KMS-11 (cell line): ENCODE data around the gene FOCAD.
"Not testable (repeated sequence)": the region's sequence is repeated elsewhere in the genome, so short reads cannot be mapped to it uniquely, and the experiment has no call there.

Source experiments
- H2AFZ ChIP-seq: fragments of 200-600 bp; sonication (generic); 2 replicates; pipeline ENCODE4 v1.6.1; 2016; ENCODE audit warnings: antibody characterized with exemption, mixed run types, low read depth
- H3K27ac ChIP-seq: fragments of 200-600 bp; sonication (generic); 2 replicates; pipeline ENCODE4 v1.6.1; 2016; ENCODE audit warnings: mild to moderate bottlenecking, mixed run types
- H3K27me3 ChIP-seq: fragments of 200-600 bp; sonication (generic); 2 replicates; pipeline ENCODE4 v1.6.1; 2017; ENCODE audit warnings: mild to moderate bottlenecking, low read depth, mixed run types, moderate library complexity; ENCODE audit not compliant: insufficient read depth
- H3K36me3 ChIP-seq: fragments of 200-600 bp; sonication (generic); 2 replicates; pipeline ENCODE4 v1.6.1; 2017; ENCODE audit warnings: mild to moderate bottlenecking, mixed run types; ENCODE audit not compliant: insufficient read depth
- H3K4me1 ChIP-seq: fragments of 200-600 bp; sonication (generic); 2 replicates; pipeline ENCODE4 v1.6.1; 2016; ENCODE audit warnings: mild to moderate bottlenecking, low read depth, mixed run types; ENCODE audit not compliant: poor library complexity, severe bottlenecking
- H3K4me2 ChIP-seq: fragments of 200-600 bp; sonication (generic); 2 replicates; pipeline ENCODE4 v1.7.0; 2016; ENCODE audit warnings: mild to moderate bottlenecking, mixed run types
- H3K4me3 ChIP-seq: fragments of 200-600 bp; sonication (generic); IDR thresholded peaks from 2 replicates; pipeline ENCODE4 v1.6.1; 2017; ENCODE audit warnings: low read depth, low read length, mixed read lengths; ENCODE audit not compliant: insufficient read depth
- H3K79me2 ChIP-seq: fragments of 200-600 bp; sonication (generic); 2 replicates; pipeline ENCODE4 v1.6.1; 2016; ENCODE audit warnings: low read depth, mixed run types; ENCODE audit not compliant: insufficient read depth
- H3K9ac ChIP-seq: fragments of 200-600 bp; sonication (generic); 2 replicates; pipeline ENCODE4 v1.6.1; 2016; ENCODE audit warnings: mild to moderate bottlenecking, mixed run types
- H4K20me1 ChIP-seq: fragments of 200-600 bp; sonication (generic); 2 replicates; pipeline ENCODE4 v1.6.1; 2016; ENCODE audit warnings: mild to moderate bottlenecking, mixed run types; ENCODE audit not compliant: insufficient read depth
- CTCF ChIP-seq: fragments of 200-600 bp; sonication (generic); conservative IDR thresholded peaks from 2 replicates; pipeline ENCODE4 v1.6.1; 2017; ENCODE audit warnings: low read depth, mild to moderate bottlenecking, antibody characterized with exemption, low read length, moderate library complexity, mixed read lengths

FOCAD gene

GRCh38 chr9:20664501-20664900 is 19.6 kb upstream of the FOCAD start:
- Histone ChIP-seq H3K9ac (no peak overlapping the region), H3K27me3 (no peaks in the 10 kb centered on the region), H2AFZ (no peak overlapping the region), H3K27ac (no peak overlapping the region), H3K4me3 (no peak overlapping the region), H3K4me1 (peaks cover 28% of the 10 kb centered on the region), H4K20me1 (no peaks in the 10 kb centered on the region), H3K36me3 (no peaks in the 10 kb centered on the region), H3K4me2 (no peak overlapping the region), H3K79me2 (peaks cover 52% of the 10 kb centered on the region)
- no peak for TF ChIP-seq CTCF

DNA sequence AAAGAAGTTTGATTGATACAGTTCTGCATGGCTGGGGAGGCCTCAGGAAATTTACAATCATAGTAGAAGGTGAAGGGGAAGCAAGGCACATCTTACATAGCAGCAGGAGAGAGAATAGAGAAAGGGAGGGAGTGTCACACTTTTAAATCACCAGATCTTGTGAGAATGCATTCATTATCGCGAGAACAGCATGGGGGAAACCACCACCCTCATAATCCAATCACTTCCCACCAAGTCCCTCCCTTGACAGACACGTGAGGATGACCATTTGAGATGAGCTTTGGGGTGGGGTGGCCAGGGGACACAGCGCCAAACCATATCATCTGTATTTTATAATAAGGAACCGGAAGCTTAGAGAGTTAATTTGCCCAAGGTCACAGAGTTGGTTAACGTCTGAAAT is 13.7 kb upstream of the FOCAD start:
- H3K4me2 ChIP-seq, result no peak overlapping the region
- peaks cover 1% of the 10 kb centered on the region; the same call in 1 of the 2 replicates for H3K79me2 ChIP-seq
- H3K36me3 ChIP-seq, result no peaks in the 10 kb centered on the region
- no peak overlapping the region for H3K4me3 ChIP-seq
- H3K27ac ChIP-seq, result no peak overlapping the region
- no peak overlapping the region for H2AFZ ChIP-seq
- no peak for TF ChIP-seq CTCF
- H3K4me1 ChIP-seq, result no peaks in the 10 kb centered on the region
- no peaks in the 10 kb centered on the region for H3K27me3 ChIP-seq
- H3K9ac ChIP-seq, result no peak overlapping the region
- H4K20me1 ChIP-seq, result no peaks in the 10 kb centered on the region

- no peak overlapping the region for H3K4me3 ChIP-seq
- H3K4me2 ChIP-seq, result no peak overlapping the region
- H3K36me3 ChIP-seq, result no peaks in the 10 kb centered on the region
- H3K9ac ChIP-seq, result no peak overlapping the region
- no peak overlapping the region for H2AFZ ChIP-seq
- no peak for TF ChIP-seq CTCF
- no peaks in the 10 kb centered on the region for H3K4me1 ChIP-seq
- H4K20me1 ChIP-seq, result no peaks in the 10 kb centered on the region
- H3K27me3 ChIP-seq, result no peaks in the 10 kb centered on the region
- H3K27ac ChIP-seq, result no peak overlapping the region
- H3K79me2 ChIP-seq, result no peaks in the 10 kb centered on the region; the same call in 1 of the 2 replicates
Observed at GRCh38 chr9:20671635-20672034, 12.4 kb upstream of the FOCAD start.

GRCh38 chr9:20673537-20673936 is 10.5 kb upstream of the FOCAD start:
- H3K4me1 ChIP-seq, H4K20me1 ChIP-seq, H3K4me2 ChIP-seq, H2AFZ ChIP-seq, H3K27me3 ChIP-seq, H3K27ac ChIP-seq, H3K4me3 ChIP-seq, H3K36me3 ChIP-seq, H3K9ac ChIP-seq, H3K79me2 ChIP-seq: not testable (repeated sequence)

GRCh38 chr9:20681467-20681866 is 2.6 kb upstream of the FOCAD start:
- no peak overlapping the region for H3K4me2 ChIP-seq
- H3K36me3 ChIP-seq, result no peaks in the 10 kb centered on the region
- no peak overlapping the region for H2AFZ ChIP-seq
- H3K4me1 ChIP-seq, result peaks cover 25% of the 10 kb centered on the region
- no peak overlapping the region for H3K9ac ChIP-seq
- peaks cover 17% of the 10 kb centered on the region; the same call in 1 of the 2 replicates for H3K79me2 ChIP-seq
- TF ChIP-seq CTCF, result no peak
- H3K4me3 ChIP-seq, result no peak overlapping the region
- no peak overlapping the region for H3K27ac ChIP-seq
- H4K20me1 ChIP-seq, result no peaks in the 10 kb centered on the region
- H3K27me3 ChIP-seq, result no peaks in the 10 kb centered on the region
